Kidney epithelial cell (primary cell): Measurements from ENCODE around the gene DNASE2B. TPM values are rescaled to one million over a fixed set of nuclear protein-coding genes. Genes with fewer than 3 reads are reported as not detected.

Experiments used
- DNase-seq: peaks from one replicate; pipeline ENCODE4 v3.0.0-alpha.2; 2010; ENCODE audit warnings: low read depth
- H3K27me3 ChIP-seq: 2 replicates; pipeline ENCODE4 v1.6.0; 2011; ENCODE audit warnings: low read length; ENCODE audit not compliant: control insufficient read depth, insufficient read depth
- H3K36me3 ChIP-seq: 2 replicates; pipeline ENCODE4 v1.5.1; 2011; ENCODE audit warnings: low read length; ENCODE audit not compliant: control insufficient read depth, insufficient read depth
- H3K4me3 ChIP-seq: 2 replicates; pipeline ENCODE4 v1.5.1; 2011; ENCODE audit warnings: low read depth, mild to moderate bottlenecking, control low read depth, low read length
- CTCF ChIP-seq: IDR thresholded peaks from 2 replicates; pipeline ENCODE4 v1.5.1; 2011; ENCODE audit warnings: mild to moderate bottlenecking, moderate library complexity, low read length, control low read depth, inconsistent platforms; ENCODE audit not compliant: insufficient read depth, poor library complexity, severe bottlenecking
- total RNA-seq: library from RNA; depleted of rRNA; stranded (reverse); fragments of >200 nt; gene quantifications from 2 replicates; pipeline ENCODE4 v1.2.3, GENCODE V29; 2015

Gene DNASE2B
- total RNA-seq, 1 donor from 2014 or later, result not detected

GRCh38 chr1:84409888-84410287 lies 11.6 kb downstream of the DNASE2B start:
- no peaks in the 10 kb centered on the region for H3K27me3 ChIP-seq
- no peaks in the 10 kb centered on the region for H3K36me3 ChIP-seq
- H3K4me3 ChIP-seq, result no peak overlapping the region
- no peak for TF ChIP-seq CTCF
- no peak for DNase-seq

- H3K27me3 ChIP-seq, result no peaks in the 10 kb centered on the region
- no peak for DNase-seq
- H3K36me3 ChIP-seq, result no peaks in the 10 kb centered on the region
- no peak for TF ChIP-seq CTCF
- no peak overlapping the region for H3K4me3 ChIP-seq
Observed at GRCh38 chr1:84410328-84411095, 12.2 kb downstream of the DNASE2B start.

GRCh38 chr1:84412316-84412942 lies 14.1 kb downstream of the DNASE2B start:
- Histone ChIP-seq H3K4me3 (no peak overlapping the region), H3K36me3 (no peaks in the 10 kb centered on the region), H3K27me3 (no peaks in the 10 kb centered on the region)
- TF ChIP-seq CTCF, result no peak
- DNase-seq, result no peak

- no peak for TF ChIP-seq CTCF
Observed at GRCh38 chr1:84415396-84415795, 17.1 kb downstream of the DNASE2B start.

GRCh38 chr1:84422909-84423308 lies 24.6 kb downstream of the DNASE2B start:
- H3K4me3 ChIP-seq, result no peak overlapping the region
- no peak for TF ChIP-seq CTCF
- H3K27me3 ChIP-seq, result no peaks in the 10 kb centered on the region
- no peak for DNase-seq
- H3K36me3 ChIP-seq, result no peaks in the 10 kb centered on the region

More at GRCh38 chr1:84415396-84415795, 17.1 kb downstream of the DNASE2B start:
- DNase-seq, result no peak
- H3K4me3 ChIP-seq, result no peak overlapping the region
- no peaks in the 10 kb centered on the region for H3K27me3 ChIP-seq
- no peaks in the 10 kb centered on the region for H3K36me3 ChIP-seq
